Neural cell (in vitro differentiated cells): ENCODE data around the gene RASA4B. TPM values are rescaled to one million over a fixed set of nuclear protein-coding genes. Genes with fewer than 3 reads are reported as not detected.

ENCODE experiments used
- H2AFZ ChIP-seq: fragments of 200-600, 300-800 bp; sonication (generic), shearing (Covaris generic); 2 replicates; pipeline ENCODE4 v1.6.0; 2014; ENCODE audit warnings: low read depth, mild to moderate bottlenecking, antibody characterized with exemption, low read length, moderate library complexity
- H3F3A ChIP-seq: fragments of 200-600 bp; shearing (Covaris generic); 2 replicates; pipeline ENCODE4 v1.6.1; 2016; ENCODE audit warnings: mild to moderate bottlenecking, moderate library complexity, mixed read lengths, antibody characterized with exemption, low read length; ENCODE audit not compliant: insufficient read depth, poor library complexity, severe bottlenecking
- H3K27ac ChIP-seq: fragments of 200-600, 300-800 bp; sonication (generic), shearing (Covaris generic); 2 replicates; pipeline ENCODE4 v1.5.1; 2014; ENCODE audit warnings: mild to moderate bottlenecking, low read length, moderate library complexity
- H3K27me3 ChIP-seq: fragments of 300-800, 200-600 bp; sonication (generic), shearing (Covaris generic); 2 replicates; pipeline ENCODE4 v1.6.0; 2014; ENCODE audit warnings: mild to moderate bottlenecking, low read depth, low read length, moderate library complexity; ENCODE audit not compliant: insufficient read depth
- H3K36me3 ChIP-seq: fragments of 300-800, 200-600 bp; sonication (generic), shearing (Covaris generic); 2 replicates; pipeline ENCODE4 v1.5.1; 2014; ENCODE audit warnings: mild to moderate bottlenecking, antibody characterized with exemption, low read length, moderate library complexity; ENCODE audit not compliant: insufficient read depth
- H3K4me2 ChIP-seq: fragments of 300-800, 200-600 bp; sonication (generic), shearing (Covaris generic); 2 replicates; pipeline ENCODE4 v1.6.0; 2014; ENCODE audit warnings: mild to moderate bottlenecking, low read length
- H3K4me3 ChIP-seq: fragments of 300-800, 200-600 bp; sonication (generic), shearing (Covaris generic); 2 replicates; pipeline ENCODE4 v1.5.1; 2014; ENCODE audit warnings: mild to moderate bottlenecking, low read length, moderate library complexity
- H3K79me2 ChIP-seq: fragments of 200-600 bp; shearing (Covaris generic); replicated peaks from 2 replicates; pipeline ENCODE4 v1.6.0; 2014; ENCODE audit warnings: mild to moderate bottlenecking, low read length, moderate library complexity; ENCODE audit not compliant: insufficient read depth
- H3K9ac ChIP-seq: fragments of 300-800, 200-600 bp; sonication (generic), shearing (Covaris generic); 2 replicates; pipeline ENCODE4 v1.6.1; 2016; ENCODE audit warnings: mild to moderate bottlenecking, low read length, mixed read lengths
- H3K9me2 ChIP-seq: fragments of 200-600 bp; shearing (Covaris generic); 2 replicates; pipeline ENCODE4 v1.6.1; 2016; ENCODE audit warnings: mild to moderate bottlenecking, low read length, mixed read lengths; ENCODE audit not compliant: insufficient read depth
- H3K9me3 ChIP-seq: fragments of 200-600, 300-800 bp; sonication (generic), shearing (Covaris generic); 2 replicates; pipeline ENCODE4 v1.6.1; 2016; ENCODE audit warnings: mild to moderate bottlenecking, mixed run types, low read length, moderate library complexity, mixed read lengths
- H4K20me1 ChIP-seq: fragments of 200-600 bp; shearing (Covaris generic); 2 replicates; pipeline ENCODE4 v1.6.1; 2016; ENCODE audit warnings: mild to moderate bottlenecking, mixed run types; ENCODE audit not compliant: insufficient read depth
- EP300 ChIP-seq: fragments of 450-650 bp; conservative IDR thresholded peaks from 2 replicates; pipeline ENCODE4 v1.6.1; 2014; ENCODE audit warnings: antibody characterized with exemption, mild to moderate bottlenecking, moderate library complexity; ENCODE audit not compliant: poor library complexity, severe bottlenecking
- MXI1 ChIP-seq: fragments of 450-650 bp; conservative IDR thresholded peaks from 2 replicates; pipeline ENCODE4 v1.6.1; 2014; ENCODE audit warnings: antibody characterized with exemption, mild to moderate bottlenecking; ENCODE audit not compliant: poor library complexity, severe bottlenecking
- RAD21 ChIP-seq: fragments of 450-650 bp; conservative IDR thresholded peaks from 2 replicates; pipeline ENCODE4 v1.6.1; 2014; ENCODE audit warnings: antibody characterized with exemption, mild to moderate bottlenecking, moderate library complexity
- TAF1 ChIP-seq: IDR thresholded peaks from 2 replicates; pipeline ENCODE4 v1.6.1; 2012; ENCODE audit warnings: low read depth
- polyA plus RNA-seq: library from polyadenylated mRNA; depleted of rRNA; stranded (reverse); fragments of >200 nt; gene quantifications from 2 replicates; pipeline ENCODE4 v1.2.3, GENCODE V29; 2014
- TF ChIP-seq, protein P1 (sequence below): fragments of 450-650 bp; IDR thresholded peaks from 2 replicates; pipeline ENCODE4 v1.5.1; 2014; ENCODE audit warnings: antibody characterized with exemption, mild to moderate bottlenecking, moderate library complexity; ENCODE audit not compliant: poor library complexity, severe bottlenecking
- TF ChIP-seq, protein P2 (sequence below): IDR thresholded peaks from 2 replicates; pipeline ENCODE4 v1.6.1; 2012; ENCODE audit warnings: borderline replicate concordance

The RASA4B gene
- polyA plus RNA-seq, 1 donor from 2014 or later, result 31.9 TPM

GRCh38 chr7:102463841-102464576 lies 53.6 kb downstream of the RASA4B start:
- Histone ChIP-seq H3K27me3 (no peaks in the 10 kb centered on the region), H3K36me3 (no peaks in the 10 kb centered on the region), H3F3A (no peaks in the 10 kb centered on the region), H2AFZ (peak overlapping the region; percentile 96), H3K27ac (peak overlapping the region; percentile 75), H4K20me1 (no peaks in the 10 kb centered on the region), H3K9me2 (no peaks in the 10 kb centered on the region), H3K9me3 (no peaks in the 10 kb centered on the region), H3K79me2 (peaks cover 20% of the 10 kb centered on the region), H3K9ac (peak overlapping the region; percentile 93), H3K4me3 (peak overlapping the region; percentile 99), H3K4me2 (peak overlapping the region; percentile 73)
- TF ChIP-seq, protein P1, sequence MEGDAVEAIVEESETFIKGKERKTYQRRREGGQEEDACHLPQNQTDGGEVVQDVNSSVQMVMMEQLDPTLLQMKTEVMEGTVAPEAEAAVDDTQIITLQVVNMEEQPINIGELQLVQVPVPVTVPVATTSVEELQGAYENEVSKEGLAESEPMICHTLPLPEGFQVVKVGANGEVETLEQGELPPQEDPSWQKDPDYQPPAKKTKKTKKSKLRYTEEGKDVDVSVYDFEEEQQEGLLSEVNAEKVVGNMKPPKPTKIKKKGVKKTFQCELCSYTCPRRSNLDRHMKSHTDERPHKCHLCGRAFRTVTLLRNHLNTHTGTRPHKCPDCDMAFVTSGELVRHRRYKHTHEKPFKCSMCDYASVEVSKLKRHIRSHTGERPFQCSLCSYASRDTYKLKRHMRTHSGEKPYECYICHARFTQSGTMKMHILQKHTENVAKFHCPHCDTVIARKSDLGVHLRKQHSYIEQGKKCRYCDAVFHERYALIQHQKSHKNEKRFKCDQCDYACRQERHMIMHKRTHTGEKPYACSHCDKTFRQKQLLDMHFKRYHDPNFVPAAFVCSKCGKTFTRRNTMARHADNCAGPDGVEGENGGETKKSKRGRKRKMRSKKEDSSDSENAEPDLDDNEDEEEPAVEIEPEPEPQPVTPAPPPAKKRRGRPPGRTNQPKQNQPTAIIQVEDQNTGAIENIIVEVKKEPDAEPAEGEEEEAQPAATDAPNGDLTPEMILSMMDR, result no peak
- TF ChIP-seq, protein P2, sequence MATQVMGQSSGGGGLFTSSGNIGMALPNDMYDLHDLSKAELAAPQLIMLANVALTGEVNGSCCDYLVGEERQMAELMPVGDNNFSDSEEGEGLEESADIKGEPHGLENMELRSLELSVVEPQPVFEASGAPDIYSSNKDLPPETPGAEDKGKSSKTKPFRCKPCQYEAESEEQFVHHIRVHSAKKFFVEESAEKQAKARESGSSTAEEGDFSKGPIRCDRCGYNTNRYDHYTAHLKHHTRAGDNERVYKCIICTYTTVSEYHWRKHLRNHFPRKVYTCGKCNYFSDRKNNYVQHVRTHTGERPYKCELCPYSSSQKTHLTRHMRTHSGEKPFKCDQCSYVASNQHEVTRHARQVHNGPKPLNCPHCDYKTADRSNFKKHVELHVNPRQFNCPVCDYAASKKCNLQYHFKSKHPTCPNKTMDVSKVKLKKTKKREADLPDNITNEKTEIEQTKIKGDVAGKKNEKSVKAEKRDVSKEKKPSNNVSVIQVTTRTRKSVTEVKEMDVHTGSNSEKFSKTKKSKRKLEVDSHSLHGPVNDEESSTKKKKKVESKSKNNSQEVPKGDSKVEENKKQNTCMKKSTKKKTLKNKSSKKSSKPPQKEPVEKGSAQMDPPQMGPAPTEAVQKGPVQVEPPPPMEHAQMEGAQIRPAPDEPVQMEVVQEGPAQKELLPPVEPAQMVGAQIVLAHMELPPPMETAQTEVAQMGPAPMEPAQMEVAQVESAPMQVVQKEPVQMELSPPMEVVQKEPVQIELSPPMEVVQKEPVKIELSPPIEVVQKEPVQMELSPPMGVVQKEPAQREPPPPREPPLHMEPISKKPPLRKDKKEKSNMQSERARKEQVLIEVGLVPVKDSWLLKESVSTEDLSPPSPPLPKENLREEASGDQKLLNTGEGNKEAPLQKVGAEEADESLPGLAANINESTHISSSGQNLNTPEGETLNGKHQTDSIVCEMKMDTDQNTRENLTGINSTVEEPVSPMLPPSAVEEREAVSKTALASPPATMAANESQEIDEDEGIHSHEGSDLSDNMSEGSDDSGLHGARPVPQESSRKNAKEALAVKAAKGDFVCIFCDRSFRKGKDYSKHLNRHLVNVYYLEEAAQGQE, result peak; percentile 11

GRCh38 chr7:102460467-102460866 lies 57.1 kb downstream of the RASA4B start:
- Histone ChIP-seq H3K9me2 (no peaks in the 10 kb centered on the region), H3K4me3 (no peak overlapping the region), H3K79me2 (peaks cover 17% of the 10 kb centered on the region), H2AFZ (no peak overlapping the region), H3K4me2 (no peak overlapping the region), H4K20me1 (no peaks in the 10 kb centered on the region), H3K36me3 (no peaks in the 10 kb centered on the region), H3F3A (no peaks in the 10 kb centered on the region), H3K9ac (no peak overlapping the region), H3K9me3 (no peaks in the 10 kb centered on the region), H3K27ac (no peak overlapping the region), H3K27me3 (no peaks in the 10 kb centered on the region)
- TF ChIP-seq RAD21 (no peak), EP300 (no peak), TAF1 (no peak), MXI1 (no peak)
- TF ChIP-seq, protein P1, result no peak
